MM.1S (cell line): Measurements from ENCODE around the gene EPDR1.

Experiments
- DNase-seq: peaks from one replicate; pipeline ENCODE4 v3.0.0-alpha.2; 2015
- H2AFZ ChIP-seq: fragments of 300-600 bp; sonication (generic); 2 replicates; pipeline ENCODE4 v1.6.0; 2016; ENCODE audit warnings: antibody characterized with exemption, low read length
- H3F3A ChIP-seq: fragments of 300-600 bp; sonication (generic); 2 replicates; pipeline ENCODE4 v1.6.1; 2016; ENCODE audit warnings: mild to moderate bottlenecking, antibody characterized with exemption, low read length, moderate library complexity, mixed read lengths; ENCODE audit not compliant: insufficient read depth
- H3K27ac ChIP-seq: fragments of 300-600 bp; sonication (generic); 2 replicates; pipeline ENCODE4 v1.5.1; 2016; ENCODE audit warnings: mild to moderate bottlenecking, low read length
- H3K27me3 ChIP-seq: fragments of 300-600 bp; sonication (generic); replicated peaks from 2 replicates; pipeline ENCODE4 v1.6.0; 2016; ENCODE audit warnings: low read length; ENCODE audit not compliant: insufficient read depth
- H3K36me3 ChIP-seq: fragments of 300-600 bp; sonication (generic); replicated peaks from 2 replicates; pipeline ENCODE4 v1.6.1; 2016; ENCODE audit warnings: mild to moderate bottlenecking, low read length, mixed read lengths; ENCODE audit not compliant: insufficient read depth
- H3K4me1 ChIP-seq: fragments of 300-600 bp; sonication (generic); 2 replicates; pipeline ENCODE4 v1.6.1; 2016; ENCODE audit warnings: low read length, mixed read lengths
- H3K4me2 ChIP-seq: fragments of 300-600 bp; sonication (generic); 2 replicates; pipeline ENCODE4 v1.6.0; 2016; ENCODE audit warnings: low read depth, low read length
- H3K4me3 ChIP-seq: fragments of 300-600 bp; sonication (generic); 2 replicates; pipeline ENCODE4 v1.5.1; 2016; ENCODE audit warnings: low read length, mixed read lengths
- H3K79me2 ChIP-seq: fragments of 300-600 bp; sonication (generic); 2 replicates; pipeline ENCODE4 v1.6.1; 2016; ENCODE audit warnings: mixed run types, low read length, mixed read lengths
- H3K9ac ChIP-seq: fragments of 300-600 bp; sonication (generic); 2 replicates; pipeline ENCODE4 v1.6.1; 2016; ENCODE audit warnings: low read length, mixed read lengths
- H3K9me2 ChIP-seq: fragments of 300-600 bp; sonication (generic); replicated peaks from 2 replicates; pipeline ENCODE4 v1.6.1; 2016; ENCODE audit warnings: mild to moderate bottlenecking, low read length, mixed read lengths; ENCODE audit not compliant: insufficient read depth
- H3K9me3 ChIP-seq: fragments of 300-600 bp; sonication (generic); replicated peaks from 2 replicates; pipeline ENCODE4 v1.6.1; 2016; ENCODE audit warnings: mild to moderate bottlenecking, low read length, mixed read lengths; ENCODE audit not compliant: insufficient read depth
- H4K20me1 ChIP-seq: fragments of 300-600 bp; sonication (generic); 2 replicates; pipeline ENCODE4 v1.6.1; 2016; ENCODE audit warnings: mild to moderate bottlenecking, low read length, moderate library complexity, mixed read lengths; ENCODE audit not compliant: insufficient read depth
- CTCF ChIP-seq: fragments of 300-600 bp; sonication (generic); IDR thresholded peaks from 2 replicates; pipeline ENCODE4 v1.5.1; 2016; ENCODE audit warnings: antibody characterized with exemption, low read length, mixed read lengths
- EZH2 ChIP-seq: fragments of 300-600 bp; sonication (generic); optimal IDR thresholded peaks from 2 replicates; pipeline ENCODE3; 2017; ENCODE audit warnings: low read depth, mild to moderate bottlenecking, antibody characterized with exemption, low read length, mixed read lengths
- EZH2phosphoT487 ChIP-seq: fragments of 300-600 bp; sonication (generic); IDR thresholded peaks from 2 replicates; pipeline ENCODE4 v1.6.1; 2018; ENCODE audit warnings: antibody characterized with exemption, low read length

Gene EPDR1

GRCh38 chr7:37943905-37944736 lies 23.7 kb downstream of the EPDR1 start:
- no peak overlapping the region for H3K27ac ChIP-seq
- peaks cover 28% of the 10 kb centered on the region for H3K79me2 ChIP-seq
- no peak for DNase-seq

GRCh38 chr7:37944737-37945054 lies 24.3 kb downstream of the EPDR1 start:
- Histone ChIP-seq H3K4me2 (no peak overlapping the region), H3K4me1 (0 out of 2 replicates have a peak, but pooled peaks cover 2% of the 10 kb centered on the region), H3K9me3 (no peaks in the 10 kb centered on the region), H3K36me3 (no peaks in the 10 kb centered on the region; the same call in 1 of the 2 replicates), H4K20me1 (no peaks in the 10 kb centered on the region), H2AFZ (no peak overlapping the region), H3K27me3 (no peaks in the 10 kb centered on the region), H3F3A (no peaks in the 10 kb centered on the region), H3K27ac (no peak overlapping the region), H3K79me2 (peaks cover 28% of the 10 kb centered on the region), H3K4me3 (no peak overlapping the region), H3K9ac (no peak overlapping the region), H3K9me2 (no peaks in the 10 kb centered on the region)
- TF ChIP-seq EZH2phosphoT487 (no peak), EZH2 (no peak), CTCF (no peak)
- DNase-seq, result no peak

More at GRCh38 chr7:37943905-37944736, 23.7 kb downstream of the EPDR1 start:
- no peak overlapping the region for H3K4me3 ChIP-seq
- H3K4me1 ChIP-seq, result 0 out of 2 replicates have a peak, but pooled peaks cover 2% of the 10 kb centered on the region
- no peaks in the 10 kb centered on the region for H3K27me3 ChIP-seq
- no peak overlapping the region for H3K9ac ChIP-seq
- H3K9me3 ChIP-seq, result no peaks in the 10 kb centered on the region
- no peaks in the 10 kb centered on the region; the same call in 1 of the 2 replicates for H3K36me3 ChIP-seq
- H2AFZ ChIP-seq, result no peak overlapping the region
- no peaks in the 10 kb centered on the region for H4K20me1 ChIP-seq
- H3K9me2 ChIP-seq, result no peaks in the 10 kb centered on the region
- no peak for TF ChIP-seq CTCF
- no peak for TF ChIP-seq EZH2phosphoT487
- no peak for TF ChIP-seq EZH2
- no peaks in the 10 kb centered on the region for H3F3A ChIP-seq
- H3K4me2 ChIP-seq, result no peak overlapping the region

GRCh38 chr7:37945336-37945735 lies 24.9 kb downstream of the EPDR1 start:
- H3K9me2 ChIP-seq, result no peaks in the 10 kb centered on the region
- H4K20me1 ChIP-seq, result no peaks in the 10 kb centered on the region
- no peak overlapping the region for H3K4me2 ChIP-seq
- peaks cover 28% of the 10 kb centered on the region for H3K79me2 ChIP-seq
- DNase-seq, result no peak
- no peaks in the 10 kb centered on the region for H3F3A ChIP-seq
- no peak overlapping the region for H3K27ac ChIP-seq
- no peak overlapping the region for H3K9ac ChIP-seq
- no peaks in the 10 kb centered on the region for H3K9me3 ChIP-seq
- H3K27me3 ChIP-seq, result no peaks in the 10 kb centered on the region
- H3K4me1 ChIP-seq, result 0 out of 2 replicates have a peak, but pooled peaks cover 2% of the 10 kb centered on the region
- no peak overlapping the region for H2AFZ ChIP-seq
- TF ChIP-seq EZH2 (no peak), CTCF (no peak), EZH2phosphoT487 (no peak)
- H3K4me3 ChIP-seq, result no peak overlapping the region
- H3K36me3 ChIP-seq, result no peaks in the 10 kb centered on the region; the same call in 1 of the 2 replicates
